Measurements from ENCODE around the gene ZNF26. TPM values are rescaled to one million over a fixed set of nuclear protein-coding genes. Genes with fewer than 3 reads are reported as not detected.

ZNF26 gene
- total and polyA plus RNA-seq, 12 donors, result 2.3 to 6.2 (median 3.8) TPM

- no peak overlapping the region for H3K4me3 ChIP-seq
- H3K36me3 ChIP-seq, result peaks cover 0 to 52% (median 14%) of the 10 kb centered on the region in 9 donors
- no peak for TF ChIP-seq CTCF (IDR thresholded peaks at IDR 0.05)
- intact Hi-C loops (cut with DNase I), result loop anchor here in 1 of 10 donors (10.0 kb wide), 1 partner anchor 46 kb away; no protein-coding TSS in a partner anchor
- H3K27me3 ChIP-seq, result no peaks in the 10 kb centered on the region
- WGBS, 2 donors, result 95 to 98% methylated on average over 27 of the region's 27 CpGs
- no peak overlapping the region for H3K27ac ChIP-seq
- DNase-seq (no peak), ATAC-seq (no peak)
- H3K4me1 ChIP-seq, result peaks cover 0 to 14% (median 11%) of the 10 kb centered on the region in 9 donors
- H3K9me3 ChIP-seq, result peaks cover 0 to 81% (median 26%) of the 10 kb centered on the region in 11 donors
These were observed 35.2 kb upstream of the ZNF26 start for GRCh38 chr12:132950844-132951535.

- Histone ChIP-seq H3K27ac (no peak overlapping the region), H3K4me1 (peaks cover 0 to 15% (median 11%) of the 10 kb centered on the region in 9 donors), H3K27me3 (no peaks in the 10 kb centered on the region), H3K36me3 (peaks cover 0 to 46% (median 9%) of the 10 kb centered on the region in 9 donors), H3K9me3 (peaks cover 0 to 74% (median 20%) of the 10 kb centered on the region in 11 donors), H3K4me3 (no peak overlapping the region)
- 98 to 99% methylated on average over 8 of the region's 8 CpGs for WGBS, 2 donors
- no peak for ATAC-seq
- no peak for TF ChIP-seq CTCF (IDR thresholded peaks at IDR 0.05)
- no peak for DNase-seq
- intact Hi-C loops (cut with DNase I), result loop anchor here in 1 of 10 donors (10.0 kb wide), 1 partner anchor 47 kb away; no protein-coding TSS in a partner anchor
These were observed 34.5 kb upstream of the ZNF26 start for GRCh38 chr12:132951649-132952048.

GRCh38 chr12:132952371-132953162, 33.6 kb upstream of the ZNF26 start:
- no peak for ATAC-seq
- Histone ChIP-seq H3K4me1 (peaks cover 0 to 24% (median 17%) of the 10 kb centered on the region in 9 donors), H3K9me3 (peaks cover 0 to 65% (median 17%) of the 10 kb centered on the region in 11 donors), H3K36me3 (peaks cover 0 to 37% (median 4%) of the 10 kb centered on the region in 9 donors), H3K27ac (no peak overlapping the region), H3K4me3 (no peak overlapping the region), H3K27me3 (no peaks in the 10 kb centered on the region)
- no peak for DNase-seq
- intact Hi-C loops (cut with DNase I), result loop anchor here in 1 of 10 donors (10.0 kb wide), 1 partner anchor 48 kb away; no protein-coding TSS in a partner anchor
- WGBS, 2 donors, result 98% methylated on average over 18 of the region's 18 CpGs
- TF ChIP-seq CTCF (IDR thresholded peaks at IDR 0.05), result no peak

GRCh38 chr12:132953163-132953425, 33.1 kb upstream of the ZNF26 start:
- H3K4me1 ChIP-seq, result peaks cover 0 to 26% (median 17%) of the 10 kb centered on the region in 9 donors
- no peak overlapping the region for H3K4me3 ChIP-seq
- H3K36me3 ChIP-seq, result peaks cover 0 to 31% (median 0%) of the 10 kb centered on the region in 9 donors
- WGBS, 2 donors, result 98 to 100% methylated on average over 2 of the region's 2 CpGs
- no peak overlapping the region for H3K27ac ChIP-seq
- intact Hi-C loops (cut with DNase I), result loop anchor here in 1 of 10 donors (10.0 kb wide), 1 partner anchor 48 kb away; no protein-coding TSS in a partner anchor
- no peak for ATAC-seq
- DNase-seq, result no peak
- no peaks in the 10 kb centered on the region for H3K27me3 ChIP-seq
- TF ChIP-seq CTCF (IDR thresholded peaks at IDR 0.05), result no peak
- H3K9me3 ChIP-seq, result peaks cover 0 to 59% (median 16%) of the 10 kb centered on the region in 11 donors

Measured in heart right ventricle (tissue), 16 donors.